GM18520 (cell line): Measurements from ENCODE around the gene DAB1.

ENCODE experiments used
- ATAC-seq: cut with Tn5 transposase; IDR thresholded peaks from one replicate; pipeline ENCODE4 v1.9.1; 2021; ENCODE audit not compliant: unreplicated experiment

Gene DAB1

GRCh38 chr1:57131701-57132394, 292.0 kb downstream of the DAB1 start:
- no peak for ATAC-seq

DNA sequence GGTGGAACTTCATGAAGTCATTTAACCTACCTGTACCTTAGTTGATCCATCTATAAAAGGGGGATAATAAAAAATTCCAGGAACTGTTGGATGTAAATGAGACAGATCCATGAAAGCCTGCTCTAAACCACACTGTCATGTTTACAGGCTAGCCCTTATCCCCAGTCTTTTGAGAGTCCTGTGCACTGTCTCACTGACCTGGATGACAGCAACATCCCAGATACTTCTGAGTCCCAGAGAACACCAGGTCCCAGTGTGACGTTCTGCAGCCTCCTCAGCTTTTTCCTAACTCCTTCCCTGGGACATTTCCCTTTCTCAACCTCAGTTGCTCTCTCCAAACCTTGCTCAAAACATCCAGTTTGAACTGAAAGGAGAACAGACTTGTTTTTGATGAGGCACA, 292.6 kb downstream of the DAB1 start:
- ATAC-seq: no peak

DNA sequence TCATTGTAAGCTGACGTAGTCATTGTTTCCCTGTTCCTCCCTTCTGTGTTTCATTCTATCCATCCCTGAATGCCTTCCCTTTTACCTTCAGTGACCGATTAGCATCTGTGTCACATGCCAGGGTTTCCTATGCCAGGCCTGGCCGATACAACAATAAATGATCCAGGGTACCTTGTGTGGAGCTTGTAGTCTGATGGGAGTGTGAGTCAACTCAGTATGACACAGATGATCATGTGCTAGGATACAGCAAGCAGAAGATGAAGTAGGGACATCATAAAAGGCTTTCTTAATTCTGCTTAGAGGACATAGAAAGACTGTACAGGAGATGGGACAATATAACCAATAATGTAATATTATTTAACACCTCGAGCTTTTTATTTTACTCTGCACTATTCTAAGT, 294.0 kb downstream of the DAB1 start:
- ATAC-seq: no peak

GRCh38 chr1:57127976-57128375, 295.9 kb downstream of the DAB1 start:
- no peak for ATAC-seq

GRCh38 chr1:57124768-57125446, 299.0 kb downstream of the DAB1 start:
- peak; percentile 64 for ATAC-seq

DNA sequence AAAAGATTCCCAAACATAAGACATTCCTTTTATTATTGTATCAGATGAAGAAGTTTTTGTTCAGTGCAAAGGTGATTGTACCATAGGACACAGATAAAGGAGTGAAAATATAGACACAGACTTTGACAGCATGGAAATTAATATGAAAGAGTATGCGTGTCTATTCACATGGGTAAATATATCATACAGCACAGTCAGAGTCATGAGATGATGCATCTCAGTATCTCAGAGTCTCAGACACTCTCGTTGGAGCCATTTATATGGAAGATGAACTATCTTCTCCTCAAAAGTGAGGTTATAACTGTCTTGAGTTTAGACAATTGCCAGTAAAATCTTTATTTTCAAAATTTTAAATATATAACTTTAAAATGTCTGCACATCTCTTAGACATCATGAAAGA, 299.7 kb downstream of the DAB1 start:
- no peak for ATAC-seq

- no peak for ATAC-seq
Measured at GRCh38 chr1:57122031-57122430, 301.8 kb downstream of the DAB1 start.

GRCh38 chr1:57118948-57119603, 304.8 kb downstream of the DAB1 start:
- ATAC-seq: no peak

- no peak for ATAC-seq
Measured at GRCh38 chr1:57117753-57118152, 306.1 kb downstream of the DAB1 start.

GRCh38 chr1:57116871-57117270, 307.0 kb downstream of the DAB1 start:
- no peak for ATAC-seq

- ATAC-seq: no peak
Measured at GRCh38 chr1:57115030-57115614, 308.7 kb downstream of the DAB1 start.

DNA sequence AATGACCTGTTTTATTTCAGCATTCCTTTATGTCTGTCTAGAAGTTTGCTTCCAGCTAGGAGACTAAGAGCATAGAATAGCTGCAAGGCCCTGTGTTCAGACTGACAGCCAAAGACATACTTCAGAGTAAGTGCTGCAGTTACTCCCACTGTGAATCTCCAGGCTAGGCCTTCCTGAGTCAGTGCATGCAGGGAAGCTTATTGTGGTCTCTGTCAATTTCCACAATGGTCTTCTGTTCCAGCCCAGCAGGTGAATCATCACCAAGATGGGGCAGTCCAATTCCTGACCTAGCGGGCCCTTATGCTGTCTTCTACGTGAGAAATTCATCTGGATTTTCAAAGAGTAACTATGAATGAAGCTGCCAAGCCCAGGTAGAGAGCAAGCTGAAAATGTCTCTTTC, 311.7 kb downstream of the DAB1 start:
- ATAC-seq: no peak

- ATAC-seq: no peak
Measured at GRCh38 chr1:57111175-57111574, 312.7 kb downstream of the DAB1 start.

DNA sequence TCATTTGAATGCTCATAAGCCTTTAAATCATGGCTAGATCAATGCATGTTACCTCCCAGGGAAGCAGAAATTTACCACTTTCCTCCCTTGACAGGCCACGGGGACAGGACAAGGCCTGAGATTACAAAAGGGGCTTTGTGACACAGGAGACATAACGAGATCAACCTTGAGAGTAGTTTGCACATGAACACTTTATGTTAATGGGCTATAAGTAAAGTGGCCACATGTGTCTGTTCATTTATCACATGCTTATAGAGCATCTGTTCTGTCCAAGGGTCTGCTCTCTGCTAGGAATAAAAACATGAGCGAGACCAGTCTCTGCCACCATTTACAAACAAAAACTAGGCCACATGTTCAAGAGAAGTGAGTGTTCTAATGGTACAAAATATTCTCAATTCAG, 314.0 kb downstream of the DAB1 start:
- no peak for ATAC-seq

- ATAC-seq: no peak
Measured at GRCh38 chr1:57109247-57109646, 314.6 kb downstream of the DAB1 start.

- no peak for ATAC-seq
Measured at GRCh38 chr1:57106296-57106695, 317.6 kb downstream of the DAB1 start.

DNA sequence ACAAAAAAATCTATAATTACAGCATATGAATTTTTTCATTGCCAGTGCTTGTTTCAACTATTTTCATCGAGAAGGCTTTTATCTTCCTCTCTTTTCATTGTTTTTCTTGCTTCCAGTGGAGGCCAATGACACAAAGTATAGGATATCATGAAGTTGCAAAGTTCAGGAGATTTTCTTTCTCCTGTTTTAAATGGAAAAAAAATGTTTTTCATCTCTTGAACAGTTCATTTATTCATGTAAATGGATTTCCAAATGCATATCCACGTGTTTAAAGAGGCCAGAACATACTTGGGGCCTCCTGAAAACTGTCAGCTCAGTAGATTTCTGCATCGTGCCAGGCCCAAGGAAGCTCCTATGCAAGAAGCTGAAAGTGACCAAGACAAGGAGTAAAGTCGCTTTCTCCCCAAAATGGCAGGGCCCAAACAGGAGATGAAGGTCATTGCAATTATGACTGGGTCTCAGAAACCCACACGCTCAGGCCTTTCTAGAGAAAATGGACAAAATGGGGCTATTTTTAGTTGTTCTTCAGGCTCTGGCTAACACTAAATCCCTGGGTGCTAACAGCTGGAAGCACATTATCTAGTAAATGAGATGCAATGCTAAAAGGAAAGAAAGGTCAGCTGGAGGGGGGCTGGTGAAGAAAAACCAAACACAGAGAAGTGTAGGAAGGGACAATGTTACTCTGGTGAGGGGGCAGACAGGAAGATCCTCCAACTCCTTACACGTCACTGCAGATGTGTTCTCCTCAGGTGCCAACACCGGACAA, 321.1 kb downstream of the DAB1 start:
- ATAC-seq: no peak

- ATAC-seq: no peak
Measured at GRCh38 chr1:57101209-57101608, 322.7 kb downstream of the DAB1 start.

- ATAC-seq: no peak
Measured at GRCh38 chr1:57094749-57095148, 329.1 kb downstream of the DAB1 start.

- ATAC-seq: no peak
Measured at GRCh38 chr1:57093122-57093521, 330.7 kb downstream of the DAB1 start.

DNA sequence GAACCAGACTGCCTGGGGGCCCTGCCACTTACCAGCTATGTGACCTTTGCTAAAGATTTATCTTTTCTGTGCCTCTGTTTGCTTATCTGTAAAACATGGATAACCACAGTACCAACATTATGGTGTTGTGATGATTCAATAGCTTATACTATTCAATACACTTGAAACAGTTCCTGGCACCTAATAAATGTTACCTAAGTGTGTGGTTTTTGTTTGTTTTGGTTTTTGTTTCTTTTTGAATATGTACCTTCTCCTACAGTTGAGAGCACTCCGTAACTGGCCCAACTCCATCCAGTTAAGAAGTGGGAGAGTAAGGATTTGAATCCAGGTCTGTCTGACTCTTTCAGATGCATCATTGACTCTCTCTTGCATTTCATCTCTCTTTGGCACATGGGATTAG, 332.2 kb downstream of the DAB1 start:
- no peak for ATAC-seq
